SK-MEL-5 (cell line): Measurements from ENCODE around the gene STEAP1B. TPM values are rescaled to one million over a fixed set of nuclear protein-coding genes. Genes with fewer than 3 reads are reported as not detected.
"Not testable (repeated sequence)": the region's sequence is repeated elsewhere in the genome, so short reads cannot be mapped to it uniquely, and the experiment has no call there.

ENCODE experiments used
- DNase-seq: peaks from one replicate; pipeline ENCODE4 v3.0.0-alpha.2; 2016; ENCODE audit warnings: low read depth, low spot score
- in situ Hi-C: cut with HindIII; loops from 2 replicates; pipeline ENCODE4 v1.10.0; 2016; ENCODE audit warnings: low sequenced_read_pairs, high pct_unique_total_duplicates, low pct_unique_long_range_greater_than_20kb
- total RNA-seq: library from RNA; depleted of rRNA; stranded (reverse); fragments of >200 nt; shearing (Covaris generic); gene quantifications from 2 replicates; pipeline ENCODE4 v1.2.3, GENCODE V29; 2014

Gene STEAP1B
- total RNA-seq, 1 experiment from 2014 or later, result 61.7 TPM

DNA sequence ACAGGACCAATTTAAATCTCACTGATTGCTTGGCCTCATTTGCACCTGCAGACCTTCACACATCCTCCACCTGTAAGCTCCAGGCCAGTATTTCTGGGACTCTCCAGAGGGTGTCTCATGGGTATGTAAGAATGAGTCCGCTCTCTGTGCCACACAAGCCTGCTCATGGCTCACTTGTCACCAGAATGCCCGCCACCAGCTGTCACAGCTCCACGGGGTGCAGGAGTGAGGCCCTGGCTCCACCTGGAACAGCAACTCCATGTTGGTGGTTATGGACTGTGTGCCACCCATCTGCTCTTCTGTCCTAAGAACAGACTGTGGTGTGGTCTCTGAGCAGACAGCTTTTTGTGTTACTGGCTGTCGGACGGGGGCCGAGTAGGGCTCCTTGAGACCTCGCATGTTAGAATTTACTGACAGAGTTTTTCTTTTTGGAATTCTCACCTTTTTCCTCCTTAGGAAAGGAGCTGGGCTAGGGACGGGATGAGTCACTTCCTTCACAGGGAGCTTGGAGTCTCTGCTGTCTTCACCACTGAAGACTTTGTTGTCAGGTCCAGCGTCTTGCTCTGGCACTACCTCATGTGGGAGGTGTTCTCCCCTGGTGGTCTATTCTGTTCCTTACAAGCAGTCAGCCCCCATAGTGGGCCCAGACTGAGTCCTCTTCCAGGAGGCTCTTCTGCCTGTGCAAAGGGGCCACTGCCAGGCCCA, 6.5 kb upstream of the STEAP1B start:
- DNase-seq, in situ Hi-C loops: not testable (repeated sequence)

DNA sequence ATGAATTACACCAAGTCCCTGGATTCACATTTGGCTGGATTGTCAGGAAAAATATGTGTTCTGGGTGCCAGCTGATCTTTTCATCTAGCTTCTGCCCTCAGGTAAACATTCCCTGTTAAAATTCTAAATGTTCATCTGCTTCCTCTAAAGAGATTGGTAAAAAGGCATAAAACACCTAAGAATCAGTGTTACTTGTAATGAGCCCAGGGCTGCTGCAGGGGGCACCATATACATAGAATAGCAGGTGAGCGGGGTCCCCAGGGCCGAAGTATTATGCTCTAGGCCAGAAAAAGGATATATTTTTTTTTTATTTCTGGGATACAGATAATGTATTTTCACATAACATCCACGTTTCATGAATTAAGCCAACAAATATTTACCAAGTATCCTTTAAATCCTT, 4.5 kb upstream of the STEAP1B start:
- in situ Hi-C loops, DNase-seq: not testable (repeated sequence)

- DNase-seq, in situ Hi-C loops: not testable (repeated sequence)
Observed at GRCh38 chr7:22502104-22502503, 2.1 kb upstream of the STEAP1B start.

GRCh38 chr7:22501336-22501735, 1.3 kb upstream of the STEAP1B start:
- DNase-seq, result peak; percentile 68
- in situ Hi-C loops, result not testable (repeated sequence)

GRCh38 chr7:22499044-22499443, 944 bp downstream of the STEAP1B start:
- peak; percentile 37 for DNase-seq
- in situ Hi-C loops, result no loop called here

DNA sequence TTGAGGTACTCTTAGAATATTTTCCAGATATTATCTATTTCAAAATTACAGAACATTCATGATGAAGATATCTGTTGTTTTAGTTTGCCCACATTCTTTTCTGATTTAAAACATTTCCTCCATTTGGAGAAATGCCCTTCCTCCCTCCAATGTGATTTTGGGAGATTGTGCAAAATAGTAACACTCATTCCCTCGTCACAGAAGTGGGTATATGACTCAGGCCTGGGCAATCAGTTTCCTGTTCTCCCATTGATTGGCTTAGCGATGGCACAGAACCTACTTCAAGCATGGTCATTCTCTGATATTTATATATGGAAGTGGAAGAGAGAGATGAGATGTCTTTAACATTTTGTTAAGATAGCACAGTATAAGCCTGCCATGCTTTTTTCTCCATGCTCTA, 3.1 kb downstream of the STEAP1B start:
- in situ Hi-C loops, DNase-seq: not testable (repeated sequence)

- DNase-seq, in situ Hi-C loops: not testable (repeated sequence)
Observed at GRCh38 chr7:22496296-22496888, 3.6 kb downstream of the STEAP1B start.

DNA sequence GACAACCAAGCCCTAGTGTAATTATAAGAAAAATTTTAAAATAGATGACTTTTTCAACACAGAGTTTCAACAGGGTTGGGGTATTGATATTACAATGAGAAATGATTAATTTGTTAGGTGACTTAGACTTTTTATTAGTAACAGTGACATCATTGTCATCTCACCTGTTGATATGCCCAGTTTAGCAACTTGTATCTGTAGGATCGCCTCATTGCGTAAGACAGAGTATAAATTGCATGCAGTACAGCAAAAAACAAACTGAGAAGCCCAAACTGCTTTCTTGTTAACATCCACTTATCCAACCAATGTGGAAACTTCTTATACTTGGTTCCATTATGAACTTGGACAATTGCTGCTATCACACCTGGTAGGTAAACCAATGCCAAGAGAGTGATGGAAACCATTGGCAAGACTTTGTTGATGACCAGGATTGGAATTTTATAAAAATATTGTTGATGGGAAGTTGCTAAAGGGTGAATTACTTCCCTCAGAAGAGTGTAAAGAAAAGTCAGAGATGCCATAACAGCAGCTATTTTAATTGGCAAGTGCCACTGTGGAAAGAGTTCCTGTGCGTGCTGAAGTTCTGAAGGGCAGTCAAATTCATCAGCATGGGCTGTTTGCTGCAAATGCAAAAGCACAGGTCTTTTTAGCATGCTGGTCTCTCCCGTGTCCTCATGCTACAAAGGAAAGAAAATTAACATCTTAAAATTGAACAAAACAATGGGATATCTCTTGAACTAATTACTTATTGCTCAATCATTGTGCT, 6.6 kb downstream of the STEAP1B start:
- in situ Hi-C loops, DNase-seq: not testable (repeated sequence)

GRCh38 chr7:22488643-22489462, 11.1 kb downstream of the STEAP1B start:
- in situ Hi-C loops, result no loop called here

GRCh38 chr7:22487978-22488642, 11.9 kb downstream of the STEAP1B start:
- in situ Hi-C loops, result no loop called here
- DNase-seq, result no peak

More at GRCh38 chr7:22488643-22489462, 11.1 kb downstream of the STEAP1B start:
- DNase-seq, result peak; percentile 90

GRCh38 chr7:22486597-22486996, 13.4 kb downstream of the STEAP1B start:
- in situ Hi-C loops, result no loop called here
- DNase-seq, result no peak

GRCh38 chr7:22485189-22485588, 14.8 kb downstream of the STEAP1B start:
- DNase-seq, result no peak
- in situ Hi-C loops, result no loop called here

DNA sequence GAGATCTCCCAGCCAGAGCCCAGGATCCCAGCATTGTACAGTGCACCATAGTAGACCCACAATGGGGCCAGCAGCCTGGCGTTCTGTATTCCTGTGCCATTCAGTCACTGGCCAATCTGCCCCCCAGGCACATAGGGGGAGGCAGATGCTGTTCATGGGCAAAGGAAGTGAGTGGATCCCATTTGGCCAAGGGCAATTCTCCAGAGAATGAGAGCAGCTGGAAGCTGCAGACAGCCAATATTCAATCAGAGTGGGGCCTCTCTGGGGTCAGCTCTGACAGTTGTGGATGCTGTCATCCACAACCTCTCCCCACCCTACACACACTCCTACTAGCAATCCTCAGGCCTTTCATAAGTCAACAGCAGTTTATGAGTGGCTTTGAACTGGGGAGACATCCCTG, 17.5 kb downstream of the STEAP1B start:
- DNase-seq, result no peak
- in situ Hi-C loops, result no loop called here

- no peak for DNase-seq
- in situ Hi-C loops, result no loop called here
Observed at GRCh38 chr7:22481726-22482125, 18.3 kb downstream of the STEAP1B start.

GRCh38 chr7:22480523-22481075, 19.4 kb downstream of the STEAP1B start:
- DNase-seq, result peak; percentile 25
- in situ Hi-C loops, result no loop called here

GRCh38 chr7:22477876-22478450, 22.0 kb downstream of the STEAP1B start:
- peak; percentile 63 for DNase-seq
- in situ Hi-C loops, result no loop called here

DNA sequence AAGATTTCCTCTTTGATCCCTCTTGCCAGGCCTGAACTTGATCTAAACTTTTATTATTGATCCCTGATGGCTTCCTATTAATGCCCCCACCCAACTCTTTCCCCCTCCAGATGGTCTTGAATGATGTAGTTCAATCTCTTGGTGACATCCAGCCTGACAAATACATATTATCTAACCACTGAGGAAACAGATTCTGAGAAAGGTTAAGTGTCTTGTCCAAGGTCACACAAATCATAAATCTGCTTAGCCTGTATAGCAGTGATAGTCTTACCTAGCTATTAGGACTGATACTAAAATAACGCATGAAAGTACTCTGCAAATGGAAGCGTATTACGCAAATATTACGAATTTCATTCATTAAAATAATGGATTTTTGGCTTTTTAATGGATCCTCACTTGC, 22.7 kb downstream of the STEAP1B start:
- in situ Hi-C loops, result no loop called here
- no peak for DNase-seq
